Tibial nerve (tissue), 3 donors: ENCODE measurements around the gene ASIC1.

ENCODE experiments used
- POLR2A ChIP-seq, 2 donors: fragments of 450-650 bp; IDR thresholded peaks; one replicate each; pipeline ENCODE4 v1.6.1; 2017; ENCODE audit warnings: antibody characterized with exemption in 2 of 2, mild to moderate bottlenecking in 2 of 2, moderate library complexity in 2 of 2
- TF ChIP-seq, protein P1 (sequence below), 5 experiments: fragments of 200-600 bp in 3 of 5; fragments of 450-650 bp in 2 of 5; sonication (generic) in 3 of 5; IDR thresholded peaks; one replicate each; pipeline ENCODE4 v1.5.1; 2016 to 2019; ENCODE audit warnings: antibody characterized with exemption in 5 of 5, mild to moderate bottlenecking in 3 of 5, moderate library complexity in 2 of 5

DNA sequence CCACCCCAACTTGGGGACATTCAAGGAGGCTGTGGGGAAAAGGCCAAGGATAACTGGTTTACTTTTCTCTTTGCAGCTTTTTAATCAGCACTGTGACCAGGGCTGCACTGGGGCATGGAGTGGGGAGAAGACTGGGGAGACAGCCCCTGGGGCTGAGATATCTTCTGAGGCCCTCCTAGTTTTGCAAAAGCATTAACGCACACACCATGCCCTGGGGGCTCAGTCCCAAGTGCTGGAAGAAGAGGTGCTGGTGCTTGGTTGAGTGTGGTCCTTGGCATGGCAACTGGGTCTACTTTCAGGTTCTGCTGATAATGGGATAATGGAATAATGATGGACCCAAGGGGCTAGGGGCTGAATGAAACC lies 18.4 kb downstream of the ASIC1 start:
- TF ChIP-seq POLR2A (IDR thresholded peaks at IDR 0.05) = no peak
- TF ChIP-seq, protein P1, sequence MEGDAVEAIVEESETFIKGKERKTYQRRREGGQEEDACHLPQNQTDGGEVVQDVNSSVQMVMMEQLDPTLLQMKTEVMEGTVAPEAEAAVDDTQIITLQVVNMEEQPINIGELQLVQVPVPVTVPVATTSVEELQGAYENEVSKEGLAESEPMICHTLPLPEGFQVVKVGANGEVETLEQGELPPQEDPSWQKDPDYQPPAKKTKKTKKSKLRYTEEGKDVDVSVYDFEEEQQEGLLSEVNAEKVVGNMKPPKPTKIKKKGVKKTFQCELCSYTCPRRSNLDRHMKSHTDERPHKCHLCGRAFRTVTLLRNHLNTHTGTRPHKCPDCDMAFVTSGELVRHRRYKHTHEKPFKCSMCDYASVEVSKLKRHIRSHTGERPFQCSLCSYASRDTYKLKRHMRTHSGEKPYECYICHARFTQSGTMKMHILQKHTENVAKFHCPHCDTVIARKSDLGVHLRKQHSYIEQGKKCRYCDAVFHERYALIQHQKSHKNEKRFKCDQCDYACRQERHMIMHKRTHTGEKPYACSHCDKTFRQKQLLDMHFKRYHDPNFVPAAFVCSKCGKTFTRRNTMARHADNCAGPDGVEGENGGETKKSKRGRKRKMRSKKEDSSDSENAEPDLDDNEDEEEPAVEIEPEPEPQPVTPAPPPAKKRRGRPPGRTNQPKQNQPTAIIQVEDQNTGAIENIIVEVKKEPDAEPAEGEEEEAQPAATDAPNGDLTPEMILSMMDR (IDR thresholded peaks at IDR 0.05) = no peak
